K562 (cell line): ENCODE results near the gene COP1. TPM values are rescaled to one million over a fixed set of nuclear protein-coding genes. Genes with fewer than 3 reads are reported as not detected.

Experiments used
- ATAC-seq: fragments of 200-7000 bp; cut with Tn5 transposase; 3 replicates; pipeline ENCODE4 v1.9.1; 2020; ENCODE audit warnings: moderate library complexity
- BruUV-seq: library from RNA; stranded (reverse); fragments of 400-500 nt; replicated peaks from 2 replicates; lab custom pipeline; 2021; lab: Mats Ljungman, UMichigan
- CTCF ChIA-PET: fragments of 300-600 bp; formaldehyde crosslinking; extraction: SDS; loops from one replicate; lab custom pipeline; 2021; ENCODE audit warnings: low intra/inter-chr PET ratio; lab: Yijun Ruan, JAX
- POLR2A ChIA-PET: fragments of 300-600, 350-650 bp; sonication (Branson Sonifier 250); formaldehyde crosslinking; extraction: SDS; loops from one replicate; lab custom pipeline; 2021; ENCODE audit warnings: antibody characterized with exemption, inconsistent platforms; lab: Yijun Ruan, JAX
- DNase-seq, 4 experiments: peaks; one replicate each; pipeline versions ENCODE4 v3.0.0 to v3.0.0-alpha.2; 2011 to 2018; ENCODE audit warnings: low spot score in 3 of 4, mixed read lengths in 3 of 4; ENCODE audit errors: extremely low read depth in 1 of 4
- FAIRE-seq: peaks from 2 replicates; lab custom pipeline; 2011; peaks lifted over from hg19 to GRCh38; lab: Jason Lieb, UNC
- H2AFZ ChIP-seq: 2 replicates; pipeline ENCODE4 v1.6.0; 2011; ENCODE audit warnings: low read depth, low read length, control low read depth, inconsistent platforms
- H3K27ac ChIP-seq: fragments of 200-600 bp; 3 replicates; pipeline ENCODE4 v1.8.0; 2011; ENCODE audit warnings: low read depth, mild to moderate bottlenecking, control low read depth, inconsistent platforms, low read length, moderate library complexity, mixed read lengths; ENCODE audit errors: extremely low read depth
- H3K27me3 ChIP-seq, 2 experiments: fragments of 300-600 bp in 1 of 2; 2 replicates in 1 of 2; 3 replicates in 1 of 2; pipeline versions ENCODE4 v1.6.0 to v1.8.0; 2011; ENCODE audit warnings: inconsistent platforms in 2 of 2, low read length in 2 of 2, mild to moderate bottlenecking in 1 of 2, mixed read lengths in 1 of 2, moderate library complexity in 1 of 2; ENCODE audit not compliant: control insufficient read depth in 2 of 2, insufficient read depth in 2 of 2
- H3K36me3 ChIP-seq: fragments of 300-600 bp; 3 replicates; pipeline ENCODE4 v1.8.0; 2011; ENCODE audit warnings: mild to moderate bottlenecking, low read length, inconsistent platforms; ENCODE audit not compliant: control insufficient read depth, insufficient read depth
- H3K4me1 ChIP-seq, 2 experiments: fragments of 200-600 bp in 1 of 2; replicated peaks in 1 of 2; 2 replicates in 1 of 2; 3 replicates in 1 of 2; pipeline versions ENCODE4 v1.5.1 to v1.8.0; 2011; ENCODE audit warnings: inconsistent platforms in 2 of 2, low read length in 2 of 2, mild to moderate bottlenecking in 1 of 2, mixed read lengths in 1 of 2, moderate library complexity in 1 of 2; ENCODE audit not compliant: control insufficient read depth in 2 of 2, insufficient read depth in 2 of 2
- H3K4me2 ChIP-seq: 2 replicates; pipeline ENCODE4 v1.6.1; 2011; ENCODE audit warnings: low read length, control low read depth, inconsistent platforms, mixed read lengths; ENCODE audit not compliant: insufficient read depth
- H3K4me3 ChIP-seq: fragments of 200-600 bp; sonication (generic), shearing (Covaris generic); 2 replicates; pipeline ENCODE4 v1.5.1; 2016; ENCODE audit warnings: control low read depth, inconsistent platforms
- H3K79me2 ChIP-seq: fragments of 200-600 bp; 3 replicates; pipeline ENCODE4 v1.8.0; 2011; ENCODE audit warnings: low read length, inconsistent platforms; ENCODE audit not compliant: control insufficient read depth, insufficient read depth
- H3K9ac ChIP-seq, 2 experiments: 2 replicates each; pipeline versions ENCODE4 v1.6.0 to v1.6.1; 2011; ENCODE audit warnings: low read depth in 2 of 2, low read length in 2 of 2, control low read depth in 1 of 2, inconsistent platforms in 1 of 2, mild to moderate bottlenecking in 1 of 2, mixed read lengths in 1 of 2; ENCODE audit not compliant: insufficient read depth in 1 of 2
- H3K9me1 ChIP-seq: one replicate; pipeline ENCODE4 v1.6.0; 2011; ENCODE audit warnings: inconsistent platforms, mild to moderate bottlenecking, low read length, moderate library complexity; ENCODE audit not compliant: control insufficient read depth, insufficient read depth
- H3K9me3 ChIP-seq: replicated peaks from 2 replicates; pipeline ENCODE4 v1.5.1; 2011; ENCODE audit warnings: low read depth, low read length, inconsistent platforms; ENCODE audit not compliant: control insufficient read depth, insufficient read depth
- H4K20me1 ChIP-seq: replicated peaks from 2 replicates; pipeline ENCODE4 v1.6.1; 2011; ENCODE audit warnings: low read length, inconsistent platforms, mixed read lengths; ENCODE audit not compliant: control insufficient read depth, insufficient read depth
- CHD4 ChIP-seq: fragments of 200-600 bp; sonication (generic); IDR thresholded peaks from 3 replicates; pipeline ENCODE4 v1.6.1; 2012; ENCODE audit warnings: low read depth, mild to moderate bottlenecking, mixed read lengths, low read length, inconsistent platforms; ENCODE audit not compliant: insufficient read depth, insufficient replicate concordance, poor library complexity, severe bottlenecking
- FOSL1 ChIP-seq: fragments of 200-800 bp; sonication (Bioruptor generic); conservative IDR thresholded peaks from 2 replicates; pipeline ENCODE4 v1.6.1; 2016; ENCODE audit warnings: missing genetic modification characterization, missing compliant biosample characterization
- HDAC8 ChIP-seq: fragments of 450-650 bp; IDR thresholded peaks from 2 replicates; pipeline ENCODE4 v1.6.1; 2016; ENCODE audit warnings: mild to moderate bottlenecking, missing genetic modification characterization, moderate library complexity, missing compliant biosample characterization
- NFIX ChIP-seq: fragments of 250-450 bp; sonication (Bioruptor Pico); IDR thresholded peaks from 2 replicates; pipeline ENCODE4 v1.4.0; 2020; ENCODE audit warnings: low read depth, mild to moderate bottlenecking, moderate library complexity
- RAD21 ChIP-seq, 2 experiments: fragments of 250-450 bp in 1 of 2; fragments of 450-650 bp in 1 of 2; sonication (Bioruptor Pico) in 1 of 2; formaldehyde crosslinking in 1 of 2; IDR thresholded peaks in 1 of 2; conservative IDR thresholded peaks in 1 of 2; 2 replicates each; pipeline versions ENCODE4 v1.4.0 to v1.8.0; 2020 to 2022; ENCODE audit warnings: mild to moderate bottlenecking in 2 of 2, moderate library complexity in 1 of 2
- SUPT5H ChIP-seq: fragments of 450-650 bp; IDR thresholded peaks from 2 replicates; pipeline ENCODE4 v1.6.1; 2016
- ZBTB17 ChIP-seq: fragments of 450-650 bp; formaldehyde crosslinking; IDR thresholded peaks from 2 replicates; pipeline ENCODE4 v1.4.0; 2020; ENCODE audit warnings: mild to moderate bottlenecking
- ZBTB5 ChIP-seq: fragments of 450-650 bp; IDR thresholded peaks from 2 replicates; pipeline ENCODE4 v1.6.1; 2017; ENCODE audit warnings: antibody characterized with exemption
- ZNF445 ChIP-seq: fragments of 250-450 bp; sonication (Bioruptor Pico); IDR thresholded peaks from 2 replicates; pipeline ENCODE4 v1.4.0; 2020; ENCODE audit warnings: low read depth, mild to moderate bottlenecking, moderate library complexity
- WGBS: fragments of 100-300 bp; shearing (Covaris generic); methylation state at CpG from one replicate; pipeline ENCODE4 v1.1.6; 2016; ENCODE audit warnings: low coverage, mixed read lengths; ENCODE audit not compliant: insufficient coverage; ENCODE audit errors: missing lambda C conversion rate; 5-methylcytosine and 5-hydroxymethylcytosine counted together
- in situ Hi-C: fragments of 300-500 bp; cut with MboI; formaldehyde crosslinking; loops from 4 replicates; pipeline ENCODE4 v1.15.0; 2018; ENCODE audit warnings: inconsistent platforms, mixed read lengths
- intact Hi-C: fragments of 100-400 bp; cut with micrococcal nuclease; formaldehyde crosslinking; loops from 2 replicates; pipeline ENCODE4 v1.14.2; 2022
- polyA plus RNA-seq, 8 experiments: library from polyadenylated mRNA; depleted of rRNA in 4 of 8; stranded (reverse) in 5 of 8; unstranded in 3 of 8; fragments of >200 nt; fragmentation: Nextera tagmentation in 2 of 8; fragmentation: Illumina TruSeq in 1 of 8; extraction: Ambion mirVana in 2 of 8; extraction: Trizol in 1 of 8; gene quantifications; 2 replicates each; pipeline versions ENCODE4 v1.2.1 to v1.2.3, GENCODE V29; 2011 to 2014; ENCODE audit warnings: inconsistent platforms in 1 of 8, missing spikeins in 1 of 8
- total RNA-seq, 7 experiments: library from RNA; depleted of rRNA in 6 of 7; stranded (reverse); fragments of >200 nt in 6 of 7; fragmentation: Illumina TruSeq in 2 of 7; extraction: Trizol in 2 of 7; gene quantifications; 2 replicates each; pipeline versions ENCODE4 v1.2.1 to v1.2.3, GENCODE V29; 2011 to 2021; ENCODE audit warnings: low replicate concordance in 1 of 7
- TF ChIP-seq, protein P1 (sequence below), 3 experiments: fragments of 200-800 bp in 1 of 3; sonication (Bioruptor generic) in 1 of 3; sonication (generic) in 1 of 3; formaldehyde crosslinking in 1 of 3; IDR thresholded peaks; 2 replicates each; pipeline versions ENCODE4 v1.6.1 to v1.8.0; 2016 to 2022; ENCODE audit warnings: mild to moderate bottlenecking in 2 of 3, missing compliant biosample characterization in 2 of 3, missing genetic modification characterization in 2 of 3, missing genetic modification reagents in 1 of 3

Gene COP1
- total and polyA plus RNA-seq, 9 of the 15 experiments (the other 6 are each of a cell fraction or from before 2014, with no cell fraction given), result 25.8 to 77.7 (median 58.6) TPM

DNA sequence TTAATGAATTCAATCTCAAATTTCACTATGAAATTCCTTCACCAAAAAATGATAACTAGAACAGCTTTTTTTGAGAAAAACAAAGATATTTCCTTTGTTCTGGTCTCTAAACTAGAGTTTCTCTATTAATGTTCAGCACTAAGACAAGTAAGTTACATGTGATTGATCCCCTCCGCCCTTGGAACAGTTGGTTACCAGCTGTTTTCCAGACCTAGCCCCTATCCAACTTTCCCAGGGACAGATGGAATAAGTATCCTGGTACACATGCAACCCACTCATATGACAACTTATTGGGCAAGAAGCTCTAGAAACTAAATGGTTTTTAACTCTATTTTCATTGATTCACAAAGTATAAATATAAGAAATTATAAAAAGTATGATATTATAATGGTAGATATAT, 140.4 kb downstream of the COP1 start:
- H3K27ac ChIP-seq, result no peak overlapping the region
- peaks cover 2% of the 10 kb centered on the region; the same call in 1 of the 3 replicates for H3K36me3 ChIP-seq
- H3K4me2 ChIP-seq, result no peak overlapping the region
- ATAC-seq (no peak), FAIRE-seq (no peak), DNase-seq (no peak)
- H4K20me1 ChIP-seq, result no peaks in the 10 kb centered on the region
- in situ Hi-C loops (no loop called here), intact Hi-C loops (no loop called here)
- no peak overlapping the region for H3K9ac ChIP-seq
- no peaks in the 10 kb centered on the region for H3K4me1 ChIP-seq
- POLR2A ChIA-PET, result no interaction called here
- no peak overlapping the region for H2AFZ ChIP-seq
- WGBS, result 100% methylated on average over 1 of the region's 1 CpG
- no peaks in the 10 kb centered on the region for H3K79me2 ChIP-seq
- H3K9me1 ChIP-seq, result no peaks in the 10 kb centered on the region
- H3K27me3 ChIP-seq, result no peaks in the 10 kb centered on the region
- CTCF ChIA-PET, result no interaction called here
- H3K4me3 ChIP-seq, result no peak overlapping the region
- no TSS peak for BruUV-seq
- H3K9me3 ChIP-seq, result no peaks in the 10 kb centered on the region
- TF ChIP-seq FOSL1 (tag), result no peak

- WGBS, result 57% methylated on average over 1 of the region's 2 CpGs
- peak; percentile 83 for ATAC-seq
- Histone ChIP-seq H3K79me2 (no peaks in the 10 kb centered on the region), H4K20me1 (no peaks in the 10 kb centered on the region), H3K36me3 (no peaks in the 10 kb centered on the region), H2AFZ (no peak overlapping the region), H3K4me1 (no peaks in the 10 kb centered on the region; a peak in 1 of 5 replicates), H3K4me3 (no peak overlapping the region), H3K4me2 (no peak overlapping the region), H3K9me1 (no peaks in the 10 kb centered on the region), H3K27me3 (no peaks in the 10 kb centered on the region), H3K9ac (no peak overlapping the region), H3K9me3 (no peaks in the 10 kb centered on the region), H3K27ac (no peak overlapping the region)
- intact Hi-C loops (no loop called here), in situ Hi-C loops (no loop called here)
- ChIA-PET CTCF (no interaction called here), POLR2A (interaction anchor here (0.8 to 1.0 kb wide), 2 partner anchors 10 to 89 kb away, joined by 3 read pairs; no protein-coding TSS in a partner anchor)
- FAIRE-seq, result no peak
- peak in 1 of 4 experiments; percentile 18 for DNase-seq
- no TSS peak for BruUV-seq
- TF ChIP-seq, protein P1, sequence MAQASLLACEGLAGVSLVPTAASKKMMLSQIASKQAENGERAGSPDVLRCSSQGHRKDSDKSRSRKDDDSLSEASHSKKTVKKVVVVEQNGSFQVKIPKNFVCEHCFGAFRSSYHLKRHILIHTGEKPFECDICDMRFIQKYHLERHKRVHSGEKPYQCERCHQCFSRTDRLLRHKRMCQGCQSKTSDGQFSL (CRISPR knock-in tag; IDR thresholded peaks at IDR 0.05), result no peak
- TF ChIP-seq, protein P1 (tag; IDR thresholded peaks at IDR 0.05), result no peak
- TF ChIP-seq ZBTB17, result no peak
- TF ChIP-seq RAD21 (CRISPR knock-in tag; conservative IDR thresholded peaks at IDR 0.05 in 1 of 2, IDR thresholded peaks at IDR 0.05 in 1 of 2), result no peak
- no peak for TF ChIP-seq ZNF445 (CRISPR knock-in tag)
- TF ChIP-seq ZBTB5, result no peak
- no peak for TF ChIP-seq SUPT5H
- no peak for TF ChIP-seq HDAC8 (tag)
- no peak for TF ChIP-seq NFIX (CRISPR knock-in tag)
- TF ChIP-seq CHD4, result no peak
These were observed 148.4 kb downstream of the COP1 start for GRCh38 chr1:176058686-176059085.
